HFFc6 (cell line): Measurements from ENCODE around the gene NTM. TPM values are rescaled to one million over a fixed set of nuclear protein-coding genes. Genes with fewer than 3 reads are reported as not detected.
"Not testable (repeated sequence)": the region's sequence is repeated elsewhere in the genome, so short reads cannot be mapped to it uniquely, and the experiment has no call there.

ENCODE experiments used
- DNase-seq: peaks from one replicate; pipeline ENCODE4 v3.0.0-alpha.2; 2018
- H3K27ac Mint-ChIP-seq: 2 replicates; pipeline ENCODE4 v1.8.0; 2020; ENCODE audit warnings: mild to moderate bottlenecking, mixed read lengths
- H3K27me3 Mint-ChIP-seq: 2 replicates; pipeline ENCODE4 v1.8.0; 2021; ENCODE audit warnings: mild to moderate bottlenecking, moderate library complexity, mixed read lengths; ENCODE audit not compliant: insufficient read depth
- H3K36me3 Mint-ChIP-seq: 2 replicates; pipeline ENCODE4 v1.8.0; 2021; ENCODE audit warnings: low read depth, mixed read lengths
- H3K4me1 Mint-ChIP-seq: 2 replicates; pipeline ENCODE4 v1.8.0; 2020; ENCODE audit warnings: low read depth, mixed read lengths
- H3K4me3 Mint-ChIP-seq: 2 replicates; pipeline ENCODE4 v1.8.0; 2020; ENCODE audit warnings: mild to moderate bottlenecking, moderate library complexity, mixed read lengths
- H3K9me3 Mint-ChIP-seq: 2 replicates; pipeline ENCODE4 v1.8.0; 2020; ENCODE audit warnings: mild to moderate bottlenecking, mixed read lengths
- total RNA-seq, 6 experiments: library from RNA; stranded (reverse); fragmentation: NEBNext Ultra II Directional; extraction: Animal tissue kit (Norgen Biotek cat#: 25700); gene quantifications; 2 replicates in 1 of 6; 3 replicates in 5 of 6; pipeline ENCODE4 v1.2.3, GENCODE V29; 2021
- TF ChIP-seq, protein P1 (sequence below): fragments of 200-600 bp; sonication (generic); IDR thresholded peaks from 2 replicates; pipeline ENCODE4 v1.5.0; 2021; ENCODE audit warnings: antibody characterized with exemption, mild to moderate bottlenecking

The NTM gene
- total RNA-seq, 6 experiments from 2014 or later, result 18.3 to 23.6 (median 21.7) TPM

DNA sequence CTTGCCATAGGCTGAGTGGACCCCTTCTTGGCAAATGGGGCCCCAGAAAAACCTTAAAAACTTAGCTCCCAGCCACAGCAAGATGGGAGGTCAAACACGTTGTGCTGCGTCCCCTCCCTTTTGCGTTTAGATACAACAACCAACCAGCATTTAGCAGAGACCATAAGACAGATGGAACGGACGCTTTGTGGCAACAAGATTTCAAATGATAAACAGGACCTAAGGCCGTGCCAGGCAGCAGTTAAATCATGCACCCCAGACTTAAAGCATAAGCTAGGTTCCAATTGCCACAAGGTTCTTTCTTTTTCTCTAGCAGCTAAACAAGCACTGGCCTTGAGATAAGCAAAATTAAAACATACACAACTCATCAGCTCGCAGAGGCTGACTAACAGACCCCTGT is 39.4 kb upstream of the NTM start:
- Mint-ChIP-seq H3K4me1 (peaks cover 7% of the 10 kb centered on the region; the same call in 1 of the 2 replicates), H3K27me3 (peaks cover 16% of the 10 kb centered on the region), H3K9me3 (no peaks in the 10 kb centered on the region; the same call in 1 of the 2 replicates), H3K4me3 (no peak overlapping the region), H3K36me3 (no peaks in the 10 kb centered on the region), H3K27ac (no peak overlapping the region)
- DNase-seq, result no peak
- TF ChIP-seq, protein P1, sequence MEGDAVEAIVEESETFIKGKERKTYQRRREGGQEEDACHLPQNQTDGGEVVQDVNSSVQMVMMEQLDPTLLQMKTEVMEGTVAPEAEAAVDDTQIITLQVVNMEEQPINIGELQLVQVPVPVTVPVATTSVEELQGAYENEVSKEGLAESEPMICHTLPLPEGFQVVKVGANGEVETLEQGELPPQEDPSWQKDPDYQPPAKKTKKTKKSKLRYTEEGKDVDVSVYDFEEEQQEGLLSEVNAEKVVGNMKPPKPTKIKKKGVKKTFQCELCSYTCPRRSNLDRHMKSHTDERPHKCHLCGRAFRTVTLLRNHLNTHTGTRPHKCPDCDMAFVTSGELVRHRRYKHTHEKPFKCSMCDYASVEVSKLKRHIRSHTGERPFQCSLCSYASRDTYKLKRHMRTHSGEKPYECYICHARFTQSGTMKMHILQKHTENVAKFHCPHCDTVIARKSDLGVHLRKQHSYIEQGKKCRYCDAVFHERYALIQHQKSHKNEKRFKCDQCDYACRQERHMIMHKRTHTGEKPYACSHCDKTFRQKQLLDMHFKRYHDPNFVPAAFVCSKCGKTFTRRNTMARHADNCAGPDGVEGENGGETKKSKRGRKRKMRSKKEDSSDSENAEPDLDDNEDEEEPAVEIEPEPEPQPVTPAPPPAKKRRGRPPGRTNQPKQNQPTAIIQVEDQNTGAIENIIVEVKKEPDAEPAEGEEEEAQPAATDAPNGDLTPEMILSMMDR, result no peak

DNA sequence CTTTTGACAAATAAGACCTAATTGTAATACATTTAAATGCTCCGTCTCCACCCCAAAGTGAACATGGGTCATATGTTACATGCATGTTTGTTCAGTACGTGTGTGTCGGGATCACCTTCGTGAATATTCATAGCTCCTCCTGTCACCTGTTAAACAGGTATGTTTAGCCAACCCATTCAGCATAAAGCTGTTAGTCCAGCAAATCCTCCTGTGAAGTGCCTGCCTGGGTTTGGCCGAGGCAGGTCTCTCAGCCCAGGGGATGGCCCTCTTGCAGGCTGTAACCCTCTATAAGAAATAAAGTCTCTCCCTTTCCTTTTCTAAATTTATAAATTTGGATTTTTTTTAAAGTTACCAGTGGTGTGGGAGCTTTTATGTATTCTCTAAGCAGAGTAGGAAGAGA is 38.9 kb upstream of the NTM start:
- Mint-ChIP-seq H3K4me1 (peaks cover 7% of the 10 kb centered on the region; the same call in 1 of the 2 replicates), H3K4me3 (no peak overlapping the region), H3K27ac (no peak overlapping the region), H3K9me3 (no peaks in the 10 kb centered on the region; the same call in 1 of the 2 replicates), H3K36me3 (no peaks in the 10 kb centered on the region), H3K27me3 (peaks cover 16% of the 10 kb centered on the region)
- TF ChIP-seq, protein P1, result no peak
- DNase-seq, result no peak

DNA sequence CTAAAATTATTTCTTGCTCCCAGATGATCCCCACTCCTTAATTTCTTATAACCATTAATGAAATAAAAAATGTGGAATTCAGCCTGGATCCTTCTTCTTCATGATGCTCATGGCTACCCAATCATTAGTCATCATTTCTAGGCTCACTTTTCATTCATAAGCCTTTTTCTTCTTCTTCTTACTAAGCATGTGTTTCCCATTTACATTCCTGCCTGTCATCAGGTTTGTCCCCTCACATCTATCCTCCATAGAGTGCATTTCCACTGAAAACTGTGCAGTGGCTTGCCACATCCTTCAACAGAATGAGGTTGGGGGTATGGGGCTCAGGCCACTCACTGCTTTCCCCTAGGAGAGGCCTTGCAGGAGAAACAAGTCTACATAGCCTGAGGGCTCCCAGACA is 35.8 kb upstream of the NTM start:
- H3K27ac Mint-ChIP-seq, result no peak overlapping the region
- H3K4me1 Mint-ChIP-seq, result no peaks in the 10 kb centered on the region
- no peak overlapping the region for H3K4me3 Mint-ChIP-seq
- DNase-seq, result no peak
- TF ChIP-seq, protein P1, result no peak
- no peaks in the 10 kb centered on the region for H3K36me3 Mint-ChIP-seq
- peaks cover 26% of the 10 kb centered on the region for H3K27me3 Mint-ChIP-seq
- H3K9me3 Mint-ChIP-seq, result no peaks in the 10 kb centered on the region; the same call in 1 of the 2 replicates

DNA sequence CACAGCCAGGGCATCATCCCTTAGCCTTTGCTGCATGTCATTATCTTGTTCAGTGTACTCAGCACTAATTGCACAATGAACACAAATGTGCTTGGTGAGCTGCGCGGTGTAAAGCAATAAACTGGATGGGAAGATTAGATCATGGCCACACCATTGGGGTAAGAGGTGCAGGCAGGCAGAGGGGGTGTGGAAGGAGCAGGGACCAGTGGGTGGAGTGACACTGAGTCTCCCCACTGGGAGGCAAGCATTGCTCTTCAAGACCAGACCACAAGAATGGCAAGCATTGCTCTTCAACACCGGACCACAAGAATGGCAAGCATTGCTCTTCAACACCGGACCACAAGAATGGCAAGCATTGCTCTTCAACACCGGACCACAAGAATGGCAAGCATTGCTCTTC is 28.5 kb upstream of the NTM start:
- not testable (repeated sequence) for H3K4me3 Mint-ChIP-seq, H3K27ac Mint-ChIP-seq, H3K4me1 Mint-ChIP-seq, H3K36me3 Mint-ChIP-seq, H3K9me3 Mint-ChIP-seq
- H3K27me3 Mint-ChIP-seq, result peaks cover 14% of the 10 kb centered on the region
- peak; percentile 39 for DNase-seq

DNA sequence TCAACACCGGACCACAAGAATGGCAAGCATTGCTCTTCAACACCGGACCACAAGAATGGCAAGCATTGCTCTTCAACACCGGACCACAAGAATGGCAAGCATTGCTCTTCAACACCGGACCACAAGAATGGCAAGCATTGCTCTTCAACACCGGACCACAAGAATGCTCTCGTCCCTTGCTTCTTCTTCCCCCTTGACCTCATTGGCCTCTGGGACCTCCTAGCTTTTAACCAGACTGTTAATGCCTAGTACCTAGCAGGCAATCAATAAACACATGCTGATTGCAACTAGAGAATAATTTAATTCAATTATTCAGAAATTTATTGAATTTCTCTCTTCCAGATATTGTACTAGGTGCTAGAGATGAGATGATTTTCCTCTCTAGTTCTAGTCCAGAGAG is 28.0 kb upstream of the NTM start:
- H3K9me3 Mint-ChIP-seq, H3K27ac Mint-ChIP-seq, H3K36me3 Mint-ChIP-seq, DNase-seq, H3K4me1 Mint-ChIP-seq, H3K4me3 Mint-ChIP-seq: not testable (repeated sequence)
- peaks cover 15% of the 10 kb centered on the region for H3K27me3 Mint-ChIP-seq

DNA sequence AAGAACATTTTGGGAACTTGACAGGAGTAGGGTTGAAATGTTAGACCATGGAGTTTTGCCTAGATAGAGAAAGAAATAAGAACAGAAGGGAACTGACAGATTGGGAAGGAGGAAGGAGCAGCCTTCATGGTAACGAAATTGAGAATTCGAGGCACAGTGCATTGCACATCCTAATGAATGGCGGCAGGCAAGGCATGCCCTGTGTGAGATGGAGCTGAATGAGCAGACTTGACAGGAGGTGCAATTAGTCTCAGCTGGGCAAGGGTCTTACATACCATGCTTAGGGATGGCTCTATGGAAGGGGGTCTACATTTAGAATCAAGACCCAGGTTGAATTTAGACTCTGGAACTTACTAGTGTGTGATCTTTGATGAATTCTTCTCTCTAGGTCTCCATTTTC is 25.0 kb upstream of the NTM start:
- no peaks in the 10 kb centered on the region for H3K9me3 Mint-ChIP-seq
- no peak overlapping the region for H3K27ac Mint-ChIP-seq
- H3K4me1 Mint-ChIP-seq, result no peaks in the 10 kb centered on the region
- peaks cover 7% of the 10 kb centered on the region for H3K27me3 Mint-ChIP-seq
- H3K36me3 Mint-ChIP-seq, result no peaks in the 10 kb centered on the region
- TF ChIP-seq, protein P1, result no peak
- DNase-seq, result no peak
- H3K4me3 Mint-ChIP-seq, result no peak overlapping the region
